Astrocyte (in vitro differentiated cells and primary cell): ENCODE data around the gene TSSK3.

Source experiments
- CTCF ChIP-seq: IDR thresholded peaks from 2 replicates; pipeline ENCODE4 v1.5.1; 2011; ENCODE audit warnings: low read depth, mild to moderate bottlenecking, inconsistent platforms, low read length, moderate library complexity; ENCODE audit not compliant: insufficient read depth
- EZH2 ChIP-seq: IDR thresholded peaks from 2 replicates; pipeline ENCODE4 v1.6.1; 2012; ENCODE audit warnings: mild to moderate bottlenecking, low read length, inconsistent platforms; ENCODE audit not compliant: insufficient read depth

- TF ChIP-seq CTCF (no peak), EZH2 (no peak)
Measured at GRCh38 chr1:32380057-32380456, 17.7 kb downstream of the TSSK3 start.
